Measurements from ENCODE around the gene RRP8. TPM values are rescaled to one million over a fixed set of nuclear protein-coding genes. Genes with fewer than 3 reads are reported as not detected.

Gene RRP8
- total RNA-seq, 2 experiments from 2014 or later: 39.6 to 43.1 TPM

GRCh38 chr11:6545917-6546605 lies 57.4 kb downstream of the RRP8 start:
- no peak for DNase-seq
- no peak for ATAC-seq
- Mint-ChIP-seq H3K27me3 (no peaks in the 10 kb centered on the region), H3K36me3 (ENCODE audit: low read depth) (peaks cover 11% of the 10 kb centered on the region), H3K4me3 (no peak overlapping the region), H3K9me3 (no peaks in the 10 kb centered on the region), H3K4me1 (ENCODE audit: low read depth) (peaks cover 6% of the 10 kb centered on the region), H3K27ac (no peak overlapping the region)
- POLR2A ChIA-PET: interaction anchor here (0.7 to 1.4 kb wide), 3 partner anchors 11 to 29 kb away, joined by 3 to 4 read pairs (median 3); no protein-coding TSS in a partner anchor
- intact Hi-C loops (cut with micrococcal nuclease): no loop called here
- CTCF ChIA-PET: interaction anchor here (1.0 kb wide), 1 partner anchor 11 kb away, joined by 3 read pairs; no protein-coding TSS in a partner anchor
- TF ChIP-seq, protein P1, sequence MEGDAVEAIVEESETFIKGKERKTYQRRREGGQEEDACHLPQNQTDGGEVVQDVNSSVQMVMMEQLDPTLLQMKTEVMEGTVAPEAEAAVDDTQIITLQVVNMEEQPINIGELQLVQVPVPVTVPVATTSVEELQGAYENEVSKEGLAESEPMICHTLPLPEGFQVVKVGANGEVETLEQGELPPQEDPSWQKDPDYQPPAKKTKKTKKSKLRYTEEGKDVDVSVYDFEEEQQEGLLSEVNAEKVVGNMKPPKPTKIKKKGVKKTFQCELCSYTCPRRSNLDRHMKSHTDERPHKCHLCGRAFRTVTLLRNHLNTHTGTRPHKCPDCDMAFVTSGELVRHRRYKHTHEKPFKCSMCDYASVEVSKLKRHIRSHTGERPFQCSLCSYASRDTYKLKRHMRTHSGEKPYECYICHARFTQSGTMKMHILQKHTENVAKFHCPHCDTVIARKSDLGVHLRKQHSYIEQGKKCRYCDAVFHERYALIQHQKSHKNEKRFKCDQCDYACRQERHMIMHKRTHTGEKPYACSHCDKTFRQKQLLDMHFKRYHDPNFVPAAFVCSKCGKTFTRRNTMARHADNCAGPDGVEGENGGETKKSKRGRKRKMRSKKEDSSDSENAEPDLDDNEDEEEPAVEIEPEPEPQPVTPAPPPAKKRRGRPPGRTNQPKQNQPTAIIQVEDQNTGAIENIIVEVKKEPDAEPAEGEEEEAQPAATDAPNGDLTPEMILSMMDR (IDR thresholded peaks at IDR 0.05): no peak

Other genes starting within 250 kb of the RRP8 start
- gene SMPD1, start 213.1 kb downstream of the RRP8 start, total RNA-seq: 10 to 100 TPM; 10.6 to 11.2 TPM
- gene APBB1, start 184.5 kb downstream of the RRP8 start, total RNA-seq: 10 to 100 TPM; 28.1 to 31.1 TPM
- gene HPX, start 162.6 kb downstream of the RRP8 start, total RNA-seq: not detected
- 1 to 10 TPM; 4.4 to 5.5 TPM for gene TRIM3, start 129.7 kb downstream of the RRP8 start, total RNA-seq
- 10 to 100 TPM; 36.9 to 38.3 TPM for gene ARFIP2, start 122.3 kb downstream of the RRP8 start, total RNA-seq
- gene TIMM10B, start 122.1 kb downstream of the RRP8 start, total RNA-seq: 10 to 100 TPM; 40.6 to 43.0 TPM
- 10 to 100 TPM; 27.5 to 28.2 TPM for gene DNHD1, start 106.3 kb downstream of the RRP8 start, total RNA-seq
- gene ILK, start 158 bp upstream of the RRP8 start, total RNA-seq: 10 to 100 TPM; 70.6 to 71.7 TPM
- 100 to 1,000 TPM; 151 to 160 TPM for gene TAF10, start 8.6 kb upstream of the RRP8 start, total RNA-seq
- 10 to 100 TPM; 28.1 to 31.4 TPM for gene TPP1, start 15.8 kb upstream of the RRP8 start, total RNA-seq
- 1 to 10 TPM; 1.6 TPM for gene DCHS1, start 52.2 kb upstream of the RRP8 start, total RNA-seq
- gene MRPL17, start 79.7 kb upstream of the RRP8 start, total RNA-seq: 100 to 1,000 TPM; 140 to 144 TPM
- under 1 TPM; 0.29 to 0.45 TPM for gene OR2AG2, start 168.4 kb upstream of the RRP8 start, total RNA-seq
- gene OR2AG1, start 179.4 kb upstream of the RRP8 start, total RNA-seq: not detected
- gene OR6A2, start 196.1 kb upstream of the RRP8 start, total RNA-seq: under 1 TPM; 0.16 to 0.38 TPM
- gene OR10A5, start 242.1 kb upstream of the RRP8 start, total RNA-seq: not detected